Fibroblast of mammary gland (primary cell): ENCODE data around the gene IL1A.

ENCODE experiments used
- DNase-seq: peaks from one replicate; pipeline ENCODE4 v3.0.0-alpha.2; 2010; ENCODE audit warnings: low read depth
- H3K4me3 ChIP-seq: 2 replicates; pipeline ENCODE4 v1.5.1; 2011; ENCODE audit warnings: low read depth, mild to moderate bottlenecking, low read length, moderate library complexity; ENCODE audit not compliant: control insufficient read depth
- CTCF ChIP-seq: conservative IDR thresholded peaks from 2 replicates; pipeline ENCODE4 v1.5.1; 2011; ENCODE audit warnings: low read depth, low read length, inconsistent platforms; ENCODE audit not compliant: control insufficient read depth, insufficient read depth

IL1A gene

GRCh38 chr2:112757265-112757664 lies 27.0 kb downstream of the IL1A start:
- peak; percentile 31 for DNase-seq
- no peak for TF ChIP-seq CTCF
- no peak overlapping the region for H3K4me3 ChIP-seq

GRCh38 chr2:112756207-112756606 lies 28.1 kb downstream of the IL1A start:
- no peak for TF ChIP-seq CTCF
- no peak for DNase-seq
- no peak overlapping the region for H3K4me3 ChIP-seq

- H3K4me3 ChIP-seq, result no peak overlapping the region
- TF ChIP-seq CTCF, result no peak
- DNase-seq, result no peak
These were observed 28.8 kb downstream of the IL1A start for GRCh38 chr2:112755444-112755843.

GRCh38 chr2:112754564-112754963 lies 29.7 kb downstream of the IL1A start:
- DNase-seq, result no peak
- TF ChIP-seq CTCF, result no peak
- H3K4me3 ChIP-seq, result no peak overlapping the region

GRCh38 chr2:112752667-112753066 lies 31.6 kb downstream of the IL1A start:
- TF ChIP-seq CTCF, result no peak
- no peak overlapping the region for H3K4me3 ChIP-seq
- DNase-seq, result no peak

- no peak overlapping the region for H3K4me3 ChIP-seq
- DNase-seq, result no peak
- no peak for TF ChIP-seq CTCF
These were observed 32.7 kb downstream of the IL1A start for GRCh38 chr2:112751451-112752197.

- DNase-seq, result peak; percentile 33
- TF ChIP-seq CTCF, result no peak
- H3K4me3 ChIP-seq, result no peak overlapping the region
These were observed 33.8 kb downstream of the IL1A start for GRCh38 chr2:112750560-112750843.
